GM21381 (cell line): ENCODE results near the gene IGFBP6.
"Not testable (repeated sequence)": the region's sequence is repeated elsewhere in the genome, so short reads cannot be mapped to it uniquely, and the experiment has no call there.

Source experiments
- ATAC-seq: cut with Tn5 transposase; IDR thresholded peaks from one replicate; pipeline ENCODE4 v1.9.1; 2021; ENCODE audit warnings: mild to moderate bottlenecking, moderate library complexity; ENCODE audit not compliant: unreplicated experiment

The IGFBP6 gene

DNA sequence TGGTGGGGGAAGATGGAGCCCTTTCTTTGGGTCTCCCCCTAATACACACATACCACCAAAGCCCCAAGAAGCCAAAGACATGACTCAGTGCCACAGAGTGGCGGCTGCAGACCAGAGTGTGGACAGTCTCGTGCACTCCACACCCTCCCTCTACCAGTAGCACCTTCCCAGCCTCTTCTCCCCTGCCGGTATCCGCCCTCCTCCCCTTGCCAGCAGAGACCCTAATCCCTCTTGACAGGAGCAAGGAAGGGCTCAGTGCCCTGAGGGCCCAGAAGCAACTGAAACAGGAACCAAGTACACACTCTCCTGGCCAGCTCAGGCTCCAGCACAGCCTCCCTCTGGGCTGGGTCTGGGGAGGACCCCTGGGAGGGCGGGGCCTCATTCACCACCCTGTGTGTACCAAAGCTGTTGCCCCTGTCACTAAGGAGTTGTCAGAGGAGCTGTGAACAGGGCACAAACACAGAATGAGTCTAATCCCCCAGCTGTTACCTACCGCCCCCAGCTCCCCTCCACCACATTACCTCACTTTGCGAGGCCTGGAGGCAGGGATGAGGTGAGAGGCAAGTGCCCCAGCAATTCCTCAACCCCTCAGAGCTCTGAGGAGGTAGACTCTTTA, 26.5 kb upstream of the IGFBP6 start:
- no peak for ATAC-seq

DNA sequence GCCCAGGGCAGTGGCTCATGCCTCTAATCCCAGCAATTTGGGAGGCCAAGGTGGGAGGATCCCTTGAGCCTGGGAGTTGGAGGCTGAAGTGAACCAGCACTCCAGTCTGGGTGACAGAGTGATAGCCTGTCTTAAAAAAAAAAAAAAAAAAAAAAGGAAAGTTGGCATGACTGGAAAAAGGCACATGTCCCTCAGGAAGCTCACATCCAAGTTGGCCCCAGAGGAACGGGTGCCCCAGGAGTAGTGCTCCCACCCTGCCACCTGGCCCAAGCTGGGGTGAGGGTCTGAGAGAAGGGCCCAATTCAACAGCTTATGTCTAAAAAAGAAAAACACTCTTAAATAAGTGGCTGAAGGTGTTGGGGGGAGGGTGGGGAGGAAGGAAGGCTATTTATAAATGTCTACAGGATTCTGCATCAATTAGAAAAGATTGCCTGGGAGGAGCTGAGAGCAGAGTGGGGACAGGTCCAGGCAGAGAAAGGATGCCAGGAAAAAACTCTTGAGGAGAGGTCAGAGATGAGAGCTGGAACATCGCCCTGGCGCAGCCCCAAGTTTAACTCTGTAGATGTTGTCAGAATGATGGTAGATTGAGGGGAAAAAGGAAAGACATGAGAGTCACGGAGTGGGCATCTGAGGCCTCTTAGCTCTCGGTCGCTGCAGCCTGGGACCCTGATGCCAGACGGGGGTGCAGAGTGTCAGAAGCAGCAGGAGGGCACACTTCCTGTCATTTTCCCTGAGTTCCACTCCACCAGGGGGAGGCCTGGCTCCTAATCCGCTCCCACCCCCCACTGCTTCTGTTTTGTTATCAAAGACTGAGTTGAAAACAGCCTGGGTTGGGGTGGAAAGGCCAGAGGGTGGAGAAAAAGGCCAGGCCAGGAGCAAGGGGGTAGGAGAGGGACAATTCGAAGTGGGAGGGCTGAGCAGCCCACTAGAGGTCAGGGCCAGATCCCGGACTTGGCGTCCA, 25.6 kb upstream of the IGFBP6 start:
- ATAC-seq, result no peak

DNA sequence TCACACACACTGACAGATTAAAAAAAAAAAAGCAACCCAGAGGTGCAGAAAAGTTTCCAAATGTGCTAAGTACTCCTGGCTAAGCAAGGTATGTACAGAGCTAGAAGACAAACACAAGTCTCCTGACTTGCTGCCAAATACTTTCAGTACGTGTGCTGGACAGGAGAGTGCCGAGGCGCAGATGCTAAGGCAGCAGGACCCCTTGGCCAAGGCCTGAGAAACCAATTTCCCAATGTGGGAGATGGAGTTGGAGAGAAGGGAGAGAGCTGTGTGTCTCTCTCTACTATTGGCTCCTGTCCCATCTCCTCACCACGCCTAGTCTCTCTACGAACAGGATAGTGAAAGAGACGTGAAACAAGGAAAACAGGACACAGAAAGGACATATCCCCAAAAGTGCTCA, 23.6 kb upstream of the IGFBP6 start:
- ATAC-seq, result no peak

DNA sequence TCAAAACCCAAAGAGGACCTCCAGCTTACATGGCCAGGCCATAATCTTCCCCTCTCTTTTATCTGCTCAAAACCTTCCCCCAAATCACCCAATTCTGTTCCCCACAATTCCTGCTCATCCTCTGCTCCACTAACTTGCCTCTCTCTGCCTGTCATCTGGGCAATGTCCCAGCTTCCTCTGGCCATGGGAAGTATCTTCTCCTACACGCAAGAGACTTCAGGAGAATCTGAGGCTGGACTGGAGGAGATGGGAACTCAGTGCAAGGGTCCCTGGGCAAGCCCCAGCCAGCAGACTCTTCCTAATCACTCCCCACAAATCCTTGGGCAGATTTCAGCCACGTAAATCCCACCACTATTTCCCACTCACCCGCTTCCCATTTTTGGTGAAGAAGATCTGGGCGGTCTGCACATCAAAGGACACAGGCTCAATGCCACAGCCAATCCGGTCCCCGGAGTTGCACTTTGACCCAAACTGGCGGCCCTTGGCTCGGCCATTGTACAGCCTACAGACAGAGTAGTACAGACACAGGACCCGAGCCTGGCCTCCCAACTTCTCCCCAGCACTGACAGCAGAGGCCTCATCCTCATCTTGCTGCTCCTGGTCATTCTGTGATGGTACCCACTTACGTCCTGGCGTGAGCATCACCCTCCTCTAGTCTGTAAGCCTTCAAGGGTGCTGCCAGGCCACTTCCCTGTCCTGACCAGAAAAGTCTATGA, 23.0 kb upstream of the IGFBP6 start:
- no peak for ATAC-seq

DNA sequence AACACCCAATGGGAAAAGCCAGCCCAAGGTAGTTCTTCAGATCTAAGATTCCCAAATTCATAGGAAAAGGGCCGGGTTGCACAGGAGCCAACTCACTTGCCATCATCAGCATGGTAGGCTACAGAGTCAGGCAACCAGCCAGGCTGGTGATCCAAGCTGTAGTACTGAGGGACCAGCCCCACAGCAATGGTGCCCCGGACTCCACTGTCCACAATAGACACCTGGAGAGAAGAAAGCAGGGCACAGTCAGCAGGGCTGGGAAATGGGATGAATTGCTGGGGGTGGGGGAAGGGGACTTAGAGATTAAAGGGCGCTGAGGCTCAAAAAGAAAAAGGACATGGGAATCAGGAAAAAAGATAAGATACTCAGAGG, 22.5 kb upstream of the IGFBP6 start:
- ATAC-seq, result no peak

DNA sequence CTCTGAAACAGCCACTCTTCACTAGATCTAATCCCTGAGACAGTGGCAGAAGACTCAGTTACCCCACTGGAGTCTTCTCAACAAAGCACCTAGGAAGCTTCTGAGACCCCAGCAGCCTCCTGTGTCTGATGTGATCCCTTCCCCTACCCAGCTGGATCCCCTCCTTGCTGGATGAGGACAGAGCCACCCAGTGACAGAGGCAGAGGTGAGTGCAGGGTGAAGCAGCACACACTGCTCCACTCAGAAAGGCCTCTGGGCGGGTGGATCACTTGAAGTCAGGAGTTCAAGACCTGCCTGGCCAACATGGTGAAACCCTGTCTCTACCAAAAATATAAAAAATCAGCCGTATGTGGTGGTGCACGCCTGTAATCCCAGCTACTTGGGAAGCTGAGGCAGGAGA, 21.0 kb upstream of the IGFBP6 start:
- no peak for ATAC-seq

DNA sequence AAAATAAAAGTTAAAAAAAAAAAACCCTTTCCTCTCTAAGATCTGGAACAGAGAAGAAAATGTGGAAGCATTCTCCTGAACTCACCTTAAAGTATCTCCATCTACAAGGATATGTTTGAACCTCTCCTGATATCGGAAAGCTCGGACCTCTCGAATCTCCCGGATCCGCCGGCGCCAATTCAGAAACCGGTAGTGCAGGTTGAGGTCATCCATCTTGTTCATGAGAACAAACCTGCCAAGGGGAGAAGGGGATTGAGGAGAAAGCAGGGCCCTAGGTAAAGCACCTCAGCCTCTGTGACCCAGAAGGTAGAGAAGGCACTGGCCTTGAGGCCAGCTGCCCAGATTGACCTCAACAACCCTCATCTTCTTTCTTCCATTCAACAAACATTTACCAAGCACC, 20.4 kb upstream of the IGFBP6 start:
- no peak for ATAC-seq

DNA sequence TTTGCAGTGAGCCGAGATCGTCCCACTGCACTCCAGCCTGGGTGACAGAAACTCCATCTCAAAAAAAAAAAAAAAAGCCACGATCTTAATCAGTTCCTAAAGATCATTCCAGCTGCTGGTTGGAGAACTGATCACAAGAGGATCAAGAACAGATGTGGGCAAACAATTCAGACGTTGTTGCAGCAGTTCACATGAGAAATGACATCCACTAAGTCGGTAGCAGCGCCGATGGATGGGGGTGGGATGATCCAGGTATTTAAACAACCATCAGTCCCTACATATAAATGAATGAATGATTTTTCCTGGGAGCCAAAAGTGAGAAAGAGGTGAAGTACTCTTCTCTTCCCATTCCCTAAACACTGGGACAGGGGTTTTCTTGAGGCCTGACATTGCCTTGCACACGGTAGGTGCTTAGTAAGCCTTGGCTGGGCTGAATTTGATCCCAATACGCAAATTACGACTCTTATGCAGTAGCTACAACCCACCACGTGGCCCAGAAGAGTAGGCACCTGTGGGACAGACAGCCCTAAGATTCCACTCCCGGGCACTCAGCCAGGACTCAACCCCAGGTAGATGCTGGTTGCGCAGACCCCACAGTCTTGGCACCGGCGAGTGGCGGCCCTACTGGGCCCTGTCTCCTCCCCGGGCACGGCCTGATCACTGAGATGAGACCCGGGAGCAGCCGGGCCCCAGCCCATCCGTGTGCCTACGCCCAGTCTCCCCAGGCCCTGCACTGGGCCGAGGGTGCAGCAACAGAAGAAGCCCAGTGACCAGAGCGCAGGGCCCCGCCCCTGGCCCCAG, 18.8 kb upstream of the IGFBP6 start:
- ATAC-seq, result no peak

DNA sequence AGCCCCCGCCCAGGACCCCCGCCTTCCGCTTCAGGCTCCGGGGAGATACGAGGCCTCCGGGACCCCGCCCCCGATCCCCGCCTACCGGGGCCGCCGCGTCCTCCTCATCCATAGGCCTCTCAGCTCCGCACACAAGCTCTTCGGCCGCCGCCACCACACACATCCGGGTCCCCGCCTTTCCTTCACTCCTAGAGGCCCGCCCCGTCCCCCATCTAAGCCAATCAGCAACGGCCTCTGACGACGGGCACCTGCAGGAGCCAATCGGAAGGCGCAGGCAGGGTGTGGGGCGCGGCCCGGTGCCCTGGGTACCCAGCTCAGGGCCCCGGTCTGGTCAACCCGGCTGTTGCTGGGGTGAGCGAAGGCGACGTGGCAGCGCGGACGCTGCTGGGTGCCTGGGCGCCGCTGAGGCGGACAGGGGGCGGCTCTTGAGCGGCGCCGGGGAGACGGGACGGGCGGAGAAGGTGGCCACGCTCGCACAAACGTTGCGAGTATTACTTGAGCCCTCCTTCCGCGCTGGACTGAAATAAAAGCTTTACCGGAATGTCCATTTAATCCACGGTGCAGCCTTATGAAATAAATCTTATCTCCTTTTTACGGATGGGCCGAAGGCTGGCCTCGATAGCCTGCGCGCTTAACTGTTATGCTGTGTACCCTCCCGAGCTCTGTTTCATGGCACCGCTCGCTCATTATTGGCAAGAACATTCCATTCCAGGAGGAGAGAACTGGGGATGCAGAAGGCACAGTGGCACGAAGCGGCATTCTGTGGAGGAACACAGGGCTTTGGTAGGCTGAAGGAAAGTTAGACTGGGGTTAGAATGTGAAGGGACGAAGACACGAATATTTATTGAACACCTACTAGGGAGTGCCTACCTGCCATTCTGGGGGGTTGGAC, 18.0 kb upstream of the IGFBP6 start, which contains the start of gene SPRYD3:
TSS of gene SPRYD3 (minus strand) at position 165 of the 892 bp plus-strand sequence. CDS start at position 108, 57 bp downstream.
- ATAC-seq, result peak; percentile 98

DNA sequence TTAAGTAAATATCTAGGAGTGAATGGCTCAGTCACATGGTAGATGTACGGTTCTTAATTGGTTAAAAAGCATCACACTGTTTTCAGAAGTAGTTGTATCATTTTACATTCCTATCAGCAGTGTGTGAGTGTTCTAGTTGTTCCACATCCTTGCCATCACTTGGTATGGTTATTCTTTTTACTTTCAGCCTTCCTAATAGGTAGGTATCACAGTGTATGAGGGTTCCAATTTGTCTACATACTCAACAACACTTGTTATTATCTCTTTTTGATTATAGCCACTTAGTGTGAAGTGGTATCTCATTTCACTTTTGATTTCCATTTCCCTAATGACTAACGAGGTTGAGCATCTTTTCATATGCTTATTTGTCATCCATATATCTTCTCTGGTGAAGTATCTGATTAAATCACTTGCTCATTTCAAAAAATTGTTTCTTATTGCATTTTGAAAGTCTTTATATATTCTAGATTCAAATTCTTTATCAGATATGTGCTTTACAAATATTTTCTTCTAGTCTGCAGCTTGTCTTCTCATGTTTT, 14.8 kb upstream of the IGFBP6 start:
- ATAC-seq, result no peak

DNA sequence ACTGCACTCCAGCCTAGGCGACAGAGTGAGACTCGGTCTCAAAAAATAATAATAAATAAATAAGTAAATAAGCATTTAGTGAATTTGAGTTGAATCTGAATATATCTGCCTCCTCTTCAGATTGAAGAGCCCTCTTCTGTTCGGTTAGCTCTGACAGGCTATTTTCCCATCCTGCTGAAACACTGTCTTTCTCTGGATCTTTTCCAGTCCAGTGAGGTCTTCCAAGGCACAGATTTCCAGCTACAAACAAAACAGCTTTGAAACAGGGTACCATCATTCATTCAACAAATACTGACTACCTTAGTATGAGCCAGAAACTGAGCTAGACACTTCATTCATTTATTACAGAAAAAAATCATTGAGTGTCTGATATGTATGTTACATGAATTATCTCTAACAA, 11.1 kb upstream of the IGFBP6 start:
- ATAC-seq, result no peak

DNA sequence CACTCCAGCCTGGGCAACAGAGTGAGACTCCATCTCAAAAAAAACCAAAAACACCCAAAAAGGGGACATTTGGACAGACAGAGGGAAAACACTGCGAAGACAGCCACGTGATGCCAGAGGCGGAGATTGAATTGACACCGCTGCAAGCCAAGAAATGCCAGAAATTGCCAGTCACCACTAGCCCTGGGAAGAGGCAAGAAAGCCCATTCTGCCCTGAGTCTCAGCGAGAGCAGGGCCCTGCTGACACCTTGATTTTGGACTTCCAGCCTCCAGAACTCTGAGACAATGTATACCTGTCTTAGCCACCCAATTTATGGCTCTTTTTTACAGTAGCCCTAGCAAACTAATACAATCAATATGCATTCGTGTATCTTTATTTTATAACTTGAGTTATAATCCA, 7.4 kb upstream of the IGFBP6 start:
- ATAC-seq, result no peak

DNA sequence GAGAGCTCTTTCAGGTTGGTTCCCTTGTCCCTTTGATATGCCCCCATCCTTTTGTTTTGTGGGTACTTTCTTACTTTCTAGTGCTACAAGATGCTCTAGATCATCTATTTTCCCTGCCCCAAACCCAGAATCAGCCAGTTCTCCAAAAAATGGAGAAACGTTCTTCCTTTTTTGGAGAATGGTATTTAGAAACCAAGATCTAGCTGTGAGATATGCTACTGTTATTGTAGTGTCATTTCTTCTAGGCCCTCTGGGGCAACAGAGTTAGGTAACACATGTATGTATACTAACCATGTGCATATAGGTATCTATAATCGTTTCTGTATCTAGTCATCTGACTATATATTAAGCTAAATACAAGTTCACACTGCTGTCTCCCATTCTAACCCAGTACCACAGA, 6.9 kb upstream of the IGFBP6 start:
- ATAC-seq, result no peak

DNA sequence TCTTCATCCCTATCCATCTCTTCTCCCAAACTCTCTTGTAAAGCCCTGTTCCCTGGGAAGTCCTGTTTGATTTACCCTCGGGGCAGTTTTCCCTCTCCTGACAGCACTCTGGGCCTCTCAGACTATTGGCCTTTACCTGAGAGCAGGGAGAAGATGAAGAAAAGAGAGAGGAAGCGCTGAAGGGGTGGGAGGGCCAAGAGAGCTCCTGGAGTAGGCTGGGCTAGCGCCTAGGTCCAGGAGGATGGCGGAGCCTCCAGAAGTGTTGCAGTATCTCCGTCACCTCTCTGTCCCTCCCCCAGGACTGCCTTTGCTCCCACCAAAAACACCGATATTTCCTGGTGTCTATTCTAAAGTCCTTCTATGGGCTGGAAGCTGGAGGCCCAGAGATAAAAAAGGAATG, 5.7 kb upstream of the IGFBP6 start:
- ATAC-seq, result no peak

DNA sequence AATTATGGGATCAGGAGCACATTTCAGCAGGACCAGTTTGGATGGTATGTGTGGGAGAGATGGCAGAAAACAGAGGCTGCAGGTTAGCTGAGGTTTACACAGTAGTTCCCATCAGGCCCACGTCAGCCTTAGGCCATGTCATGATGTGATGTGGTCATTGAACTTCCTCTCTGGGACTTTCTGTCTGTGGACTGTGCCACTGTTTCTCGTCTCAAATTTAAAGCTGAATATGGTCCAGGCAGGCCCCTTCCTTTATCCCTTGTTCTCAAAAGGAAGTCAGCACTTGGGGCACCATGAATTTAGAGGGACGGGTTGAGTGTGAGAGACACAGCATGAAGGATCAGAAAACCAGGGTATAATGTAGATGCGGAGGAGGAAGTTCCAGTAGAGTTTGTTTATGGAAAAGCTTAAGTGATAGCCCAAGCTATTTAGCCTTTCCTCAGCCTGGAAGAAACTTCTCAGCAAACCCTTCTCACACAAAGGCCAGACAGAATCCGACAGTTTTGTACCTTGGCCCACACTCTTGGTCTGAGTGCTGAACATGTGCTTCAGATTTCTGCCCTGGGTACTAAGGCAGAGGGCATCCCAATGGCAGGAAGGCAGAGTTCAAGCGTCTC, 3.6 kb upstream of the IGFBP6 start:
- no peak for ATAC-seq

DNA sequence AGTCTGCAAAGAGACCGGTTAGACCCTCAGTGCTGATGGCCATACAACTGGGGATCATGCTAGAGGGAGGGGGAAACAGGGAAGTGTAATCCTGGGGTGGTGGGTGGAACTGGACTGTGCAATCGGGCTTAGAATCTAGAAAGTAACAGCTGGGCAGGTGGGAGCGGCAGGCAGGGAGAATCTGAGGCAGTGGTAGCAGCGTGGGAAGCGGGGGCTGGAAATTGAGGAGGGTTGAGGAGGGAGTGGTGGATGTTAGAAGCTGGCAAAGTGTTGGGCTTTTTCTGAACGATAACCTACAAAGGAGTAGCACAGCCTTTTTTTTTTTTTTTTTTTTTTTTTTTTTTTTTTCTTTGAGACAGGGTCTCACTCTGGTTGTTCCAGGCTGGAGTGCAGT, 3.1 kb upstream of the IGFBP6 start:
- ATAC-seq, result no peak

DNA sequence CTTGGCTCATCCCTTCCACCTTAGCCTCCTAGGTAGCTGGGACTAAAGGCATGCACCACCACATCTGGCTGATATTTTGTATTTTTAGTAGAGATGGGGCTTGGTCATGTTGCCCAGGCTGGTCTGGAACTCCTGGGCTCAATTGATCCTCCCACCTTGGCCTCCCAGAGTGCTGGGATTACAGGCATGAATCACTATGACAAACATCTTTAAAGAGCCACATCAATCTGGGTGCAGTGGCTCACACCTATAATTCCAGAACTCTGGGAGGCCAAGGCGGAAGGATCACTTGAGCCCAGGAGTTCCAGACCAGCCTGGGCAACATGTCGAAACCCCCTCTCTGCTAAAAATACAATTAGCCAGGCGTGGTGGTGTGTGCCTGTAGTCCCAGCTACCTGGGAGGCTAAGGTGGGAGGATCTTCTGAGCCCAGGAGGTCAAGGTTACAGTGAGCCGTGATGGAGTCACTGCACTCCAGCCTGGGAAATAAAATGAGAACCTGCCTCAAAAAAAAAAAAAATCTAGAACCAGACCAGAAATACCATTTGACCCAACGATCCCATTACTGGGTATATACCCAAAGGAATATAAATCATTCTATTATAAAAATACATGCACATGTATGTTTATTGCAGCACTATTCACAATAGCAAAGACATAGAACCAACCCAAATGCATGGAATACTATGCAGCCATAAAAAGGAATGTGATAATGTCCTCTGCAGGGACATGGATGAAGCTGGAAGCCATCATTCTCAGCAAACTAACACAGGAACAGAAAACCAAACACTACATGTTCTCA, 2.5 kb upstream of the IGFBP6 start:
- ATAC-seq, result not testable (repeated sequence)

DNA sequence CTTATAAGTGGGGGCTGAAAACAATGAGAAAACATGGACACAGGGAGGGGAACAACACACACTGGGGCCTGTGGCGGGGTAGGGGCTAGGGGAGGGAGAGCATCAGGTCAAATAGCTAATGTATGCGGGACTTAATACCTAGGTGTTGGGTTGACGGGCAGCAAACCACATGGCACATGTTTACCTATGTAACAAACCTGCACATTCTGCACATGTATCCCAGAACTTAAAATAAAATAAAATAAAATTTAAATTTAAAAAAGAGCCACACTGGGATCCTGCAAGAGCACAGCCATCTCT, 1.9 kb upstream of the IGFBP6 start:
- not testable (repeated sequence) for ATAC-seq
